Heart left ventricle (tissue), 13 donors: ENCODE data around the gene MPZL1.

ENCODE experiments used
- CTCF ChIP-seq, 12 donors: fragments of 200-600 bp; sonication (generic) in 4 of 12; IDR thresholded peaks; one replicate each; pipeline versions ENCODE4 v1.5.0 to v1.8.0; 2018 to 2022; ENCODE audit warnings: antibody characterized with exemption in 12 of 12, mild to moderate bottlenecking in 5 of 12
- POLR2A ChIP-seq, 2 donors: fragments of 450-650 bp; IDR thresholded peaks; one replicate each; pipeline ENCODE4 v1.6.1; 2017; ENCODE audit warnings: antibody characterized with exemption in 2 of 2, mild to moderate bottlenecking in 2 of 2, moderate library complexity in 2 of 2
- donor health status: ischemic (EF 13 %, LVEDD 7.1; RV severe dilation, severe dysfunction).
- donor health status: DM: no; HTN: yes; CAD: no.
- donor health status: DM: no; HTN: no; CAD: no.
- donor health status: ischemic (EF 25% LVEDD 6.9; RV normal size, moderate dysfunction).
- donor health status: ischemic (EF 25% LVEDD 5.7; RV mildly dilated, moderate dysfunction).
- donor health status: ischemic (EF 35%, LVEDD 5.7; RV mildly dilated, moderate dysfunction).
- donor health status: nonischemic (EF 11% LVEDD 7.7; RV severe dilation, severe dysfunction).
- donor health status: DM: yes; HTN: yes; CAD: no.
- donor health status: PGD.
- donor health status: ischemic (EF 29% LVEDD 5.4; RV normal size, mild dysfunction).
- donor health status: nonischemic (EF 23%, LVEDD 6.1; RV moderate dilation, normal function).

GRCh38 chr1:167774710-167775109 is 52.9 kb downstream of the MPZL1 start:
- TF ChIP-seq CTCF (IDR thresholded peaks at IDR 0.05) (no peak), POLR2A (IDR thresholded peaks at IDR 0.05) (no peak)
